ENCODE data around the gene CATSPERZ.

CATSPERZ gene

DNA sequence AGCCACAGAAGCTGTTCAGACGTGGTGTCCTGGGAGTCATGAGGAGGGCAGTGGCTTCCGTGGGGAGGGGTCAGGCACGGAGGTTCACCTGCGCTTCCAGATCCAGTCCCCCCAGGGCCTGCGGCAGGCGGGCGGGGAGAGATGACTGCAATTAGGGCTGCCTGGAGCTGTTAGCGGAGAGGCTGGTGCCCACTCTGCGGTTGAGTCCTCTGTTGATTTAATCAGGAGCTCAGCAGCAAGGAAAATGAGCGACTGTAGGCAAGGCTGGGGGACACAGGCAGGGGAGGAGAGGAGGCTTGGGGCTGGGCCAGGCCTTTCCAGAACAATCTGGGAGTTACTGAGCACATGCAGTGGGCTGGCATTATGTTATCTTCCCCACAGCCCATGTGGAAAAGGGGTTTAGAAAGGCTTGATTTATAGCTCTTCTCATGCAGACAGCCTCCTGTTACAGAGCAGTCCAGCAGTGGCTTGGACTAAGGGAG is 35.7 kb upstream of the CATSPERZ start:
- TF ChIP-seq, protein P1, sequence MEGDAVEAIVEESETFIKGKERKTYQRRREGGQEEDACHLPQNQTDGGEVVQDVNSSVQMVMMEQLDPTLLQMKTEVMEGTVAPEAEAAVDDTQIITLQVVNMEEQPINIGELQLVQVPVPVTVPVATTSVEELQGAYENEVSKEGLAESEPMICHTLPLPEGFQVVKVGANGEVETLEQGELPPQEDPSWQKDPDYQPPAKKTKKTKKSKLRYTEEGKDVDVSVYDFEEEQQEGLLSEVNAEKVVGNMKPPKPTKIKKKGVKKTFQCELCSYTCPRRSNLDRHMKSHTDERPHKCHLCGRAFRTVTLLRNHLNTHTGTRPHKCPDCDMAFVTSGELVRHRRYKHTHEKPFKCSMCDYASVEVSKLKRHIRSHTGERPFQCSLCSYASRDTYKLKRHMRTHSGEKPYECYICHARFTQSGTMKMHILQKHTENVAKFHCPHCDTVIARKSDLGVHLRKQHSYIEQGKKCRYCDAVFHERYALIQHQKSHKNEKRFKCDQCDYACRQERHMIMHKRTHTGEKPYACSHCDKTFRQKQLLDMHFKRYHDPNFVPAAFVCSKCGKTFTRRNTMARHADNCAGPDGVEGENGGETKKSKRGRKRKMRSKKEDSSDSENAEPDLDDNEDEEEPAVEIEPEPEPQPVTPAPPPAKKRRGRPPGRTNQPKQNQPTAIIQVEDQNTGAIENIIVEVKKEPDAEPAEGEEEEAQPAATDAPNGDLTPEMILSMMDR (IDR thresholded peaks at IDR 0.05; ENCODE audit: insufficient read depth, missing control alignments), result no peak
- DNase-seq (ENCODE audit: insufficient read length, low spot score), result no peak
- FAIRE-seq, result no peak

DNA sequence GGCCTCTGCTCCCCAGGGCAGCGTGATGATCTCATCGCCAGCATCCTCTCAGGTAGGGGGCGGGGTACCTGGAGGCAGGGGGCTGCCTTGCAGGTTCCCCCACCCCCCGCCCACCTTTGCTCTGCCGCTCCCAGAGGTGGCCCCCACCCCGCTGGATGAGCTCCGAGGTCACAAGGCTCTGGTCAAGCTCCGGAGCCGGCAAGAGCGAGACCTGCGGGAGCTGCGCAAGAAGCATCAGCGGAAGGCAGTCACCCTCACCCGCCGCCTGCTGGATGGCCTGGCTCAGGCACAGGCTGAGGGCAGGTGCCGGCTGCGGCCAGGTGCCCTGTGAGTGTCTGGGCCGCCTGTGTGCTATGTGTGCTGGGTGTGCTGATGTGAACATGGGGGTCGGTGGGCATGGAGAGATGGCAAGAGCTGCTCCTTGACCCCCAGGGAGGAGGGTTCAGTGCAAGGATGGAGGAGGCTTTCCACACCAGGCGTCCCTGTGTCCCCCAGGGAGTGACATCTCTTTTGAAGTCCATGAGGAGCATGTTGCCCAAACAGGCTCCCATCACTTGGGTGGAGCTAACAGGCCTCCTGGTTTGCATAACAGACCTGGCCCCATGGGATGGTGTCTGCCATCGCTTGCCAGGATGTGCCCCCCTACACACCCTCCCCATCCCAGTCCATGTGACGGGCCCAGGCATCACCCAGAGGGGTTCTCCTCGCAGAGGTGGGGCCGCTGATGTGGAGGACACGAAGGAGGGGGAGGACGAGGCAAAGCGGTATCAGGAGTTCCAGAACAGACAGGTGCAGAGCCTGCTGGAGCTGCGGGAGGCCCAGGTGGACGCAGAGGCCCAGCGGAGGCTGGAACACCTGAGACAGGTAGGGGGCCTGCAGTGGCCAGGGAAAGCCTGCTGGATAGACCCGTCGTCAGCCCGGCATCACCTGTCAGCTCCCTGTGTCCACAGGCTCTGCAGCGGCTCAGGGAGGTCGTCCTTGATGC is 34.7 kb upstream of the CATSPERZ start:
- TF ChIP-seq, protein P1 (IDR thresholded peaks at IDR 0.05; ENCODE audit: insufficient read depth, missing control alignments), result no peak
- DNase-seq (ENCODE audit: insufficient read length, low spot score) (no peak), FAIRE-seq (no peak)

GRCh38 chr11:64266339-64266738 is 33.8 kb upstream of the CATSPERZ start:
- TF ChIP-seq, protein P1 (IDR thresholded peaks at IDR 0.05; ENCODE audit: insufficient read depth, missing control alignments), result no peak
- DNase-seq (ENCODE audit: insufficient read length, low spot score) (no peak), FAIRE-seq (no peak)

- FAIRE-seq, result no peak
- TF ChIP-seq, protein P1 (IDR thresholded peaks at IDR 0.05; ENCODE audit: insufficient read depth, missing control alignments), result no peak
- DNase-seq (ENCODE audit: insufficient read length, low spot score), result no peak
Observed at GRCh38 chr11:64267207-64267945, 32.8 kb upstream of the CATSPERZ start.

- TF ChIP-seq, protein P1 (IDR thresholded peaks at IDR 0.05; ENCODE audit: insufficient read depth, missing control alignments), result no peak
- DNase-seq (ENCODE audit: insufficient read length, low spot score) (no peak), FAIRE-seq (no peak)
Observed at GRCh38 chr11:64268025-64268892, 31.9 kb upstream of the CATSPERZ start.

- FAIRE-seq, result no peak
- DNase-seq (ENCODE audit: insufficient read length, low spot score), result no peak
- TF ChIP-seq, protein P1 (IDR thresholded peaks at IDR 0.05; ENCODE audit: insufficient read depth, missing control alignments), result no peak
Observed at GRCh38 chr11:64268893-64269539, 31.1 kb upstream of the CATSPERZ start.

Data from D721Med (cell line).